HCT116 (cell line): ENCODE measurements around the gene CDH16. TPM values are rescaled to one million over a fixed set of nuclear protein-coding genes. Genes with fewer than 3 reads are reported as not detected.

Experiments used
- ATAC-seq: fragments of 200-7000 bp; cut with Tn5 transposase; 2 replicates; pipeline ENCODE4 v1.9.1; 2020; ENCODE audit warnings: mild to moderate bottlenecking, moderate library complexity
- BruUV-seq: library from RNA; stranded (reverse); fragments of 400-500 nt; replicated peaks from 2 replicates; lab custom pipeline; 2021; lab: Mats Ljungman, UMichigan
- CTCF ChIA-PET: fragments of 300-600 bp; sonication (Branson Sonifier 250); formaldehyde crosslinking; loops from one replicate; lab custom pipeline; 2021; ENCODE audit warnings: antibody characterized with exemption; lab: Charles Lee
- POLR2A ChIA-PET: fragments of 300-600, 350-600 bp; sonication (Branson Sonifier 250); formaldehyde crosslinking; loops from one replicate; lab custom pipeline; 2021; ENCODE audit warnings: antibody characterized with exemption; lab: Charles Lee
- RAD21 ChIA-PET, 2 experiments: fragments of 300-600 bp; sonication (Branson Sonifier 250); formaldehyde crosslinking; loops; one replicate each; lab custom pipeline; 2023; ENCODE audit warnings: low total read pairs in 2 of 2; ENCODE audit not compliant: uncharacterized antibody in 2 of 2, unreplicated experiment in 2 of 2, low non-redundant PET in 1 of 2; lab: Charles Lee
- DNase-seq: peaks from one replicate; pipeline ENCODE4 v3.0.0-alpha.2; 2010; ENCODE audit warnings: low read depth, low spot score
- H2AFZ ChIP-seq: fragments of 200-600 bp; shearing (Covaris generic), sonication (generic); 2 replicates; pipeline ENCODE4 v1.6.1; 2017; ENCODE audit warnings: low read depth, mixed run types, mixed read lengths, antibody characterized with exemption, low read length; ENCODE audit not compliant: poor library complexity, severe bottlenecking
- H3K27ac ChIP-seq: 2 replicates; pipeline ENCODE4 v1.5.1; 2012; ENCODE audit warnings: low read depth, low read length
- H3K27me3 ChIP-seq: fragments of 200-600 bp; sonication (generic); 2 replicates; pipeline ENCODE4 v1.6.1; 2016; ENCODE audit warnings: mixed run types, low read length, mixed read lengths; ENCODE audit not compliant: insufficient read depth
- H3K36me3 ChIP-seq, 2 experiments: fragments of 200-500 bp in 1 of 2; fragments of 200-600 bp in 1 of 2; sonication (Bioruptor generic) in 1 of 2; sonication (generic) in 1 of 2; 2 replicates each; pipeline versions ENCODE4 v1.5.1 to v1.6.1; 2014 to 2016; ENCODE audit warnings: low read length in 2 of 2, inconsistent platforms in 1 of 2, mixed read lengths in 1 of 2, mixed run types in 1 of 2; ENCODE audit not compliant: insufficient read depth in 2 of 2, control insufficient read depth in 1 of 2
- H3K4me1 ChIP-seq, 2 experiments: fragments of 200-600 bp in 1 of 2; sonication (generic) in 1 of 2; 2 replicates each; pipeline versions ENCODE4 v1.5.1 to v1.6.1; 2012 to 2017; ENCODE audit warnings: low read length in 2 of 2, inconsistent platforms in 1 of 2, mild to moderate bottlenecking in 1 of 2, mixed read lengths in 1 of 2, mixed run types in 1 of 2, moderate library complexity in 1 of 2; ENCODE audit not compliant: insufficient read depth in 2 of 2, control insufficient read depth in 1 of 2
- H3K4me2 ChIP-seq: fragments of 200-600 bp; sonication (generic); 2 replicates; pipeline ENCODE4 v1.6.1; 2017; ENCODE audit warnings: mixed run types, low read length, mixed read lengths
- H3K4me3 ChIP-seq, 2 experiments: fragments of 200-600 bp in 1 of 2; sonication (generic) in 1 of 2; replicated peaks in 1 of 2; 2 replicates each; pipeline ENCODE4 v1.5.1; 2011 to 2016; ENCODE audit warnings: low read length in 2 of 2, control low read depth in 1 of 2, low read depth in 1 of 2, mild to moderate bottlenecking in 1 of 2, mixed read lengths in 1 of 2, mixed run types in 1 of 2
- H3K79me2 ChIP-seq: fragments of 200-600 bp; sonication (generic); 2 replicates; pipeline ENCODE4 v1.6.1; 2017; ENCODE audit warnings: mild to moderate bottlenecking, mixed run types, low read length, moderate library complexity, mixed read lengths; ENCODE audit not compliant: insufficient read depth
- H3K9ac ChIP-seq: fragments of 200-600 bp; sonication (generic); 2 replicates; pipeline ENCODE4 v1.6.1; 2016; ENCODE audit warnings: low read length, mixed read lengths
- H3K9me2 ChIP-seq: fragments of 200-600 bp; sonication (generic), shearing (Covaris generic); 2 replicates; pipeline ENCODE4 v1.6.1; 2017; ENCODE audit warnings: mixed run types, mild to moderate bottlenecking, moderate library complexity; ENCODE audit not compliant: insufficient read depth
- H3K9me3 ChIP-seq, 2 experiments: fragments of 200-500 bp in 1 of 2; fragments of 200-600 bp in 1 of 2; sonication (Bioruptor generic) in 1 of 2; sonication (generic) in 1 of 2; 2 replicates each; pipeline ENCODE4 v1.6.1; 2014 to 2017; ENCODE audit warnings: low read length in 2 of 2, mixed read lengths in 2 of 2, inconsistent platforms in 1 of 2, low read depth in 1 of 2, mild to moderate bottlenecking in 1 of 2, mixed run types in 1 of 2, moderate library complexity in 1 of 2; ENCODE audit not compliant: control insufficient read depth in 1 of 2, insufficient read depth in 1 of 2
- H4K20me1 ChIP-seq: fragments of 200-600 bp; sonication (generic), shearing (Covaris generic); 2 replicates; pipeline ENCODE4 v1.6.1; 2017; ENCODE audit warnings: mixed run types, mild to moderate bottlenecking, moderate library complexity; ENCODE audit not compliant: insufficient read depth
- CBX3 ChIP-seq: IDR thresholded peaks from 2 replicates; pipeline ENCODE4 v1.6.1; 2012; ENCODE audit warnings: low read depth
- EGR1 ChIP-seq: IDR thresholded peaks from 2 replicates; pipeline ENCODE4 v1.6.1; 2012; ENCODE audit warnings: low read depth
- SP1 ChIP-seq: IDR thresholded peaks from 2 replicates; pipeline ENCODE4 v1.6.1; 2012; ENCODE audit warnings: low read depth
- TCF7L2 ChIP-seq: IDR thresholded peaks from 2 replicates; pipeline ENCODE4 v1.7.0; 2011; ENCODE audit warnings: borderline replicate concordance, inconsistent platforms; ENCODE audit not compliant: insufficient read depth, insufficient read length; ENCODE audit errors: extremely low read depth
- ZFX ChIP-seq: fragments of 450-650 bp; IDR thresholded peaks from 2 replicates; pipeline ENCODE4 v1.6.1; 2017
- intact Hi-C: fragments of 100-400 bp; cut with micrococcal nuclease; formaldehyde crosslinking; loops from 2 replicates; pipeline ENCODE4 v1.10.0; 2022
- total RNA-seq: library from RNA; stranded (reverse); gene quantifications from one replicate; pipeline ENCODE4 v1.2.1, GENCODE V29; 2021; ENCODE audit not compliant: unreplicated experiment
- TF ChIP-seq, protein P1 (sequence below): IDR thresholded peaks from 2 replicates; pipeline ENCODE4 v1.6.1; 2012
- TF ChIP-seq, protein P2 (sequence below): IDR thresholded peaks from 2 replicates; pipeline ENCODE4 v1.6.1; 2011; ENCODE audit warnings: mild to moderate bottlenecking, low read length, moderate library complexity; ENCODE audit not compliant: insufficient replicate concordance; ENCODE audit errors: extremely low read depth
- TF ChIP-seq, protein P3 (sequence below), 3 experiments: fragments of 200-600 bp in 1 of 3; sonication (generic) in 1 of 3; IDR thresholded peaks in 2 of 3; conservative IDR thresholded peaks in 1 of 3; 2 replicates each; pipeline ENCODE4 v1.5.1; 2012 to 2017; ENCODE audit warnings: low read depth in 2 of 3, low read length in 2 of 3, antibody characterized with exemption in 1 of 3, borderline replicate concordance in 1 of 3, control low read depth in 1 of 3, mild to moderate bottlenecking in 1 of 3, mixed read lengths in 1 of 3, mixed run types in 1 of 3, moderate library complexity in 1 of 3; ENCODE audit not compliant: insufficient read depth in 1 of 3
- TF ChIP-seq, protein P4 (sequence below): IDR thresholded peaks from 2 replicates; pipeline ENCODE4 v1.6.1; 2012

Gene CDH16
- total RNA-seq, 1 experiment from 2014 or later, result not detected

DNA sequence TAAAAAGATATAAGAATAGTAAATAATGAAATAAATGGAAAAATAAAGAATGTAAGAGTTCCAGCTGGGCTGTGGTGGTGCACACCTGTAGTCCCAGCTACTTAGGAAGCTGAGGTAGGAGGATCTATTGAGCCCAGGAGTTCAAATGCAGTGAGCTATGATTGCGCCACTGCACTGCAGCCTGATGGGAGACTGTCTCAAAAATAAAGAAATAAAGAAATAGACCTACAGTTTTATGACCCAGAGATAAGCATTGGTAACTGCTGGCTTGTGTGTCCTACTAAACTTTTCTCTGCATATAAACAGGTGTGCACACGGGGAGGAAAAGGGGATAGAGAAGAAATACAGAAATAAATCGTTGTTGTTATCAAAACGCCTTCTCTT, 46.1 kb downstream of the CDH16 start:
- no peaks in the 10 kb centered on the region for H3K9me3 ChIP-seq
- RAD21 ChIA-PET, result interaction anchor here (0.5 to 1.6 kb wide), 5 partner anchors 23 to 466 kb away, joined by 3 to 6 read pairs (median 3); partner anchors contain the start of gene NAE1 (in 1 of the 2)
- ATAC-seq (no peak), DNase-seq (no peak)
- POLR2A ChIA-PET, result interaction anchor here (0.8 to 1.6 kb wide), 5 partner anchors 9 to 466 kb away, joined by 3 to 5 read pairs (median 4); partner anchors contain the start of gene NAE1
- CTCF ChIA-PET, result interaction anchor here (0.7 to 2.6 kb wide), 16 partner anchors 10 to 467 kb away, joined by 3 to 19 read pairs (median 4); partner anchors contain the start of genes CES3 and NAE1
- H3K27me3 ChIP-seq, result no peaks in the 10 kb centered on the region
- peak overlapping the region; percentile 42 to 57 for H3K4me3 ChIP-seq
- intact Hi-C loops, result loop anchor here (2.0 to 5.0 kb wide), 2 partner anchors 310 to 466 kb away; no protein-coding TSS in a partner anchor
- H2AFZ ChIP-seq, result peak overlapping the region; percentile 28
- TF ChIP-seq ZFX (no peak), TCF7L2 (no peak), SP1 (no peak), CBX3 (no peak; the same call in 1 of the 2 replicates)
- TF ChIP-seq, protein P1, sequence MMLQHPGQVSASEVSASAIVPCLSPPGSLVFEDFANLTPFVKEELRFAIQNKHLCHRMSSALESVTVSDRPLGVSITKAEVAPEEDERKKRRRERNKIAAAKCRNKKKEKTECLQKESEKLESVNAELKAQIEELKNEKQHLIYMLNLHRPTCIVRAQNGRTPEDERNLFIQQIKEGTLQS, result no peak
- no peaks in the 10 kb centered on the region for H4K20me1 ChIP-seq
- peak overlapping the region; percentile 65 for H3K27ac ChIP-seq
- peaks cover 12 to 27% of the 10 kb centered on the region in 2 experiments for H3K4me1 ChIP-seq
- no peaks in the 10 kb centered on the region for H3K79me2 ChIP-seq
- H3K4me2 ChIP-seq, result peak overlapping the region; percentile 87
- peak overlapping the region; percentile 59 for H3K9ac ChIP-seq
- BruUV-seq, result no TSS peak
- H3K9me2 ChIP-seq, result no peaks in the 10 kb centered on the region
- H3K36me3 ChIP-seq, result no peaks in the 10 kb centered on the region

DNA sequence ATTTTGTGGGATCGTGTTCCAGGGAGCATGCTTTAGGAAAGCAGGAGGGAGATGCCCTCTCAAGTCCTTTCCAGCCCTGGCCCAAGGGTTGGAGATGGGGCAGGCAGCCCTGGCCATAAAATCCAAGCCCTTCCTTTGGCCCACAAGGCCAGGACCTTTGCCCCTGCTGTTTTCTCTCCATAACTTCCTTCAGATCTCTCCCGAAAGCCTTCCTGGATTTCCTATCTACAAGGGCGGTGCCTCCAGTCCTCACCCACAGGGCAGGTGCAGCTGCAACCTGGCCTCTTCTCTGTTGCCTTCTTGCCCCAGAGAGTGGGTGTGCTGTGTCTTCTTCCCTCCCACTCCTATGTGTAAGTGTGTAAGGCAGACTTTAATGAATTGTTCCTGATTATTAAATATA, 46.8 kb downstream of the CDH16 start:
- no peaks in the 10 kb centered on the region for H3K36me3 ChIP-seq
- RAD21 ChIA-PET, result interaction anchor here (1.2 to 1.6 kb wide), 2 partner anchors 41 to 131 kb away, joined by 4 to 6 read pairs; partner anchors contain the start of gene NAE1 (in 1 of the 2)
- ATAC-seq (no peak), DNase-seq (no peak)
- H3K4me3 ChIP-seq, result no peak overlapping the region
- no peaks in the 10 kb centered on the region for H4K20me1 ChIP-seq
- H3K79me2 ChIP-seq, result no peaks in the 10 kb centered on the region
- no peaks in the 10 kb centered on the region for H3K27me3 ChIP-seq
- H2AFZ ChIP-seq, result no peak overlapping the region
- no TSS peak for BruUV-seq
- intact Hi-C loops, result loop anchor here (2.0 to 5.0 kb wide), 2 partner anchors 310 to 465 kb away; no protein-coding TSS in a partner anchor
- no peak overlapping the region for H3K4me2 ChIP-seq
- H3K27ac ChIP-seq, result no peak overlapping the region
- no peaks in the 10 kb centered on the region for H3K9me2 ChIP-seq
- POLR2A ChIA-PET, result interaction anchor here (1.6 kb wide), 1 partner anchor 41 kb away, joined by 5 read pairs; the partner anchor contains the start of gene NAE1
- peaks cover 12 to 27% of the 10 kb centered on the region in 2 experiments for H3K4me1 ChIP-seq
- TF ChIP-seq, protein P2, sequence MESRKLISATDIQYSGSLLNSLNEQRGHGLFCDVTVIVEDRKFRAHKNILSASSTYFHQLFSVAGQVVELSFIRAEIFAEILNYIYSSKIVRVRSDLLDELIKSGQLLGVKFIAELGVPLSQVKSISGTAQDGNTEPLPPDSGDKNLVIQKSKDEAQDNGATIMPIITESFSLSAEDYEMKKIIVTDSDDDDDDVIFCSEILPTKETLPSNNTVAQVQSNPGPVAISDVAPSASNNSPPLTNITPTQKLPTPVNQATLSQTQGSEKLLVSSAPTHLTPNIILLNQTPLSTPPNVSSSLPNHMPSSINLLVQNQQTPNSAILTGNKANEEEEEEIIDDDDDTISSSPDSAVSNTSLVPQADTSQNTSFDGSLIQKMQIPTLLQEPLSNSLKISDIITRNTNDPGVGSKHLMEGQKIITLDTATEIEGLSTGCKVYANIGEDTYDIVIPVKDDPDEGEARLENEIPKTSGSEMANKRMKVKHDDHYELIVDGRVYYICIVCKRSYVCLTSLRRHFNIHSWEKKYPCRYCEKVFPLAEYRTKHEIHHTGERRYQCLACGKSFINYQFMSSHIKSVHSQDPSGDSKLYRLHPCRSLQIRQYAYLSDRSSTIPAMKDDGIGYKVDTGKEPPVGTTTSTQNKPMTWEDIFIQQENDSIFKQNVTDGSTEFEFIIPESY, result no peak
- TF ChIP-seq, protein P3, sequence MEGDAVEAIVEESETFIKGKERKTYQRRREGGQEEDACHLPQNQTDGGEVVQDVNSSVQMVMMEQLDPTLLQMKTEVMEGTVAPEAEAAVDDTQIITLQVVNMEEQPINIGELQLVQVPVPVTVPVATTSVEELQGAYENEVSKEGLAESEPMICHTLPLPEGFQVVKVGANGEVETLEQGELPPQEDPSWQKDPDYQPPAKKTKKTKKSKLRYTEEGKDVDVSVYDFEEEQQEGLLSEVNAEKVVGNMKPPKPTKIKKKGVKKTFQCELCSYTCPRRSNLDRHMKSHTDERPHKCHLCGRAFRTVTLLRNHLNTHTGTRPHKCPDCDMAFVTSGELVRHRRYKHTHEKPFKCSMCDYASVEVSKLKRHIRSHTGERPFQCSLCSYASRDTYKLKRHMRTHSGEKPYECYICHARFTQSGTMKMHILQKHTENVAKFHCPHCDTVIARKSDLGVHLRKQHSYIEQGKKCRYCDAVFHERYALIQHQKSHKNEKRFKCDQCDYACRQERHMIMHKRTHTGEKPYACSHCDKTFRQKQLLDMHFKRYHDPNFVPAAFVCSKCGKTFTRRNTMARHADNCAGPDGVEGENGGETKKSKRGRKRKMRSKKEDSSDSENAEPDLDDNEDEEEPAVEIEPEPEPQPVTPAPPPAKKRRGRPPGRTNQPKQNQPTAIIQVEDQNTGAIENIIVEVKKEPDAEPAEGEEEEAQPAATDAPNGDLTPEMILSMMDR (IDR thresholded peaks at IDR 0.05 in 2 of 3, conservative IDR thresholded peaks at IDR 0.05 in 1 of 3; ENCODE audit: borderline replicate concordance in 1 of 3, insufficient read depth in 1 of 3, low read depth in 2 of 3, low read length in 2 of 3), result no peak
- no peak for TF ChIP-seq EGR1
- TF ChIP-seq, protein P4, sequence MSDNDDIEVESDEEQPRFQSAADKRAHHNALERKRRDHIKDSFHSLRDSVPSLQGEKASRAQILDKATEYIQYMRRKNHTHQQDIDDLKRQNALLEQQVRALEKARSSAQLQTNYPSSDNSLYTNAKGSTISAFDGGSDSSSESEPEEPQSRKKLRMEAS, result no peak
- CTCF ChIA-PET, result interaction anchor here (1.4 to 2.6 kb wide), 10 partner anchors 9 to 466 kb away, joined by 3 to 19 read pairs (median 9); partner anchors contain the start of gene NAE1
- no peak overlapping the region for H3K9ac ChIP-seq
- H3K9me3 ChIP-seq, result no peaks in the 10 kb centered on the region
